NB4 (cell line): ENCODE measurements around the gene STARD13.

Experiments
- DNase-seq: peaks from one replicate; pipeline ENCODE4 v3.0.0; 2010; ENCODE audit warnings: low read depth
- H3K4me3 ChIP-seq: one replicate; pipeline ENCODE4 v1.5.1; 2011; ENCODE audit warnings: mild to moderate bottlenecking, low read depth, low read length, moderate library complexity
- MYC ChIP-seq: IDR thresholded peaks from 2 replicates; pipeline ENCODE4 v1.6.1; 2011; ENCODE audit warnings: low read depth, low read length
- POLR2A ChIP-seq: IDR thresholded peaks from 2 replicates; pipeline ENCODE4 v1.6.1; 2011; ENCODE audit warnings: mild to moderate bottlenecking; ENCODE audit not compliant: insufficient read length; ENCODE audit errors: extremely low read depth
- TF ChIP-seq, protein P1 (sequence below): IDR thresholded peaks from 2 replicates; pipeline ENCODE4 v1.6.1; 2011; ENCODE audit warnings: low read depth, low read length
- TF ChIP-seq, protein P2 (sequence below): IDR thresholded peaks from one replicate; pipeline ENCODE4 v1.5.1; 2012; ENCODE audit warnings: low read depth, low read length

The STARD13 gene

DNA sequence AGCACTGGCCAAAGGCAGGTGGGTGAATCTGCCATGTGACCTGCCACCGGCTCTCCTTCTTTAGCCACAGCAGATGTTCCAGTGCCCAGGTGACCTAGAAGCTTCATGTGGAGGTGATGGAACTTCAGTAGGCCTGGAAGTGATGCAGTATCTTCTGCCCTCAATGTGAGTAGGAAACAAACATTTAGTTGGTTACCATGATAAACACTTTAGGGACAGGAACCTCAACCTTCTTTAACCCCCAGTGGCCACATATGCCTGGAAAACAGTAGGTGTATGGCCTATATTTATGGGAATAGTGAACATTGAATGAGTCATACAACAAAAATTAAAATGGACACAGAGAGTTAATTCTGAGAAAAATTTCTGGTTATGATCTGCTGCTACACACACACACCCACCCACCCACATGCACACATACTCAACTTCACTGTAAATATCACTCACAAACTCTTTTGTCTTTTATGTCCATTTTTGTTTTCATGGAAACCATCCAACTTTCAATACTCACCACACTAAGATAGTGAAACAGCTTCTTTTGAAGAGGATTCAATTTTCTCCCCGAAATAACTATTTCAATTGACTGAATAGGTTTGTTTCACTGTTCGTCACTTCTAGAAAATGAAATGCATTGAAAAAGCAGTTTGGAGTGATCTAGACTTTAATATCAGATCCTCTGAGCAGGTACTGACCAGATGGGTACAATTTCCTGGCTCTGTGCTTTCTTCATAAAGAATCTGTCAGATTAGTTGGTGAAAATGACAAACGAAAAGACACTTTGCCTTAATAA, 97.3 kb downstream of the STARD13 start:
- TF ChIP-seq, protein P1, sequence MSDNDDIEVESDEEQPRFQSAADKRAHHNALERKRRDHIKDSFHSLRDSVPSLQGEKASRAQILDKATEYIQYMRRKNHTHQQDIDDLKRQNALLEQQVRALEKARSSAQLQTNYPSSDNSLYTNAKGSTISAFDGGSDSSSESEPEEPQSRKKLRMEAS: no peak
- TF ChIP-seq POLR2A (no peak), MYC (no peak)
- TF ChIP-seq, protein P2, sequence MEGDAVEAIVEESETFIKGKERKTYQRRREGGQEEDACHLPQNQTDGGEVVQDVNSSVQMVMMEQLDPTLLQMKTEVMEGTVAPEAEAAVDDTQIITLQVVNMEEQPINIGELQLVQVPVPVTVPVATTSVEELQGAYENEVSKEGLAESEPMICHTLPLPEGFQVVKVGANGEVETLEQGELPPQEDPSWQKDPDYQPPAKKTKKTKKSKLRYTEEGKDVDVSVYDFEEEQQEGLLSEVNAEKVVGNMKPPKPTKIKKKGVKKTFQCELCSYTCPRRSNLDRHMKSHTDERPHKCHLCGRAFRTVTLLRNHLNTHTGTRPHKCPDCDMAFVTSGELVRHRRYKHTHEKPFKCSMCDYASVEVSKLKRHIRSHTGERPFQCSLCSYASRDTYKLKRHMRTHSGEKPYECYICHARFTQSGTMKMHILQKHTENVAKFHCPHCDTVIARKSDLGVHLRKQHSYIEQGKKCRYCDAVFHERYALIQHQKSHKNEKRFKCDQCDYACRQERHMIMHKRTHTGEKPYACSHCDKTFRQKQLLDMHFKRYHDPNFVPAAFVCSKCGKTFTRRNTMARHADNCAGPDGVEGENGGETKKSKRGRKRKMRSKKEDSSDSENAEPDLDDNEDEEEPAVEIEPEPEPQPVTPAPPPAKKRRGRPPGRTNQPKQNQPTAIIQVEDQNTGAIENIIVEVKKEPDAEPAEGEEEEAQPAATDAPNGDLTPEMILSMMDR: no peak
- H3K4me3 ChIP-seq: no peak overlapping the region
- no peak for DNase-seq

DNA sequence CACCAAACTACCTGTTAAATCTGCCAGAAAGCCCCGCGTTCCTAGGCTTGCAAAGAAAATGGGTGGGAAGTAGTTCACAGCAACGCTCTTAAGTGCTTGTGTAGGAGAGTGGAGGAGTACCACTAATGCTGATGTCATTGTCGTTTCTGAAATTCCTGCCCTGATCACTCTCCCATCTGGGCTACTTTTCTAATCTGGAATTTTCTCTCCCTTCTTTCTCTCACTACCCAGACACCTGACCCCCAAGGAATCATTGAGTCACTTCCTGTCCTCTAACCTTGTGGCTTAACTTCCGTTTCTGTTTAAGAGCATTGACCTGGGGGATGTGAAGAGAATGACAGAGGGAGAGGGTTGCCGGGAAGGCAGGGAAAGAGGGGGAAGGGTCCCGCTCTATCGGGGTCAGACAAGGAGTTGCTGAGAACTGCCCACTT, 98.7 kb downstream of the STARD13 start:
- no peak overlapping the region for H3K4me3 ChIP-seq
- no peak for TF ChIP-seq MYC
- TF ChIP-seq, protein P1: no peak
- TF ChIP-seq POLR2A: no peak
- TF ChIP-seq, protein P2: no peak
- DNase-seq: peak; percentile 35

DNA sequence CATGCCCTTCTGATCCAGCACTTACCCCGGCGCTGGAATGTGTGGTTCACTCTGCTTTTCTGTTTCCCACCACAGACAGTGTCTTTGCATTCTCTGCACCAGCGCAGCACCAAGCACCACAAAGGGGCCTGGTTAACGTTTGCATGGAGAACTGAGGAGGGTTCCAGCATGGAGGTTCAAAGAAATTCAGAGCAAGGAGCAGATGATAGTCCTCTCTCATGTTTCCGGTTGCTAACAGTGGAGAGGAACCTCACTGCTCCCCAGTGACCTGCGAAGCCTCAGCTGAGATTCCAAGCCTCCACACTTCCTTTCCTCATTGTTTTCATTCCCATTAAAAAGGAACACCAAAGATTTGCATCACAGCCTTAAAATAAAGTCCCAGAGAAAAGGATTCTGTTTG, 99.7 kb downstream of the STARD13 start:
- TF ChIP-seq MYC: no peak
- no peak overlapping the region for H3K4me3 ChIP-seq
- no peak for DNase-seq

DNA sequence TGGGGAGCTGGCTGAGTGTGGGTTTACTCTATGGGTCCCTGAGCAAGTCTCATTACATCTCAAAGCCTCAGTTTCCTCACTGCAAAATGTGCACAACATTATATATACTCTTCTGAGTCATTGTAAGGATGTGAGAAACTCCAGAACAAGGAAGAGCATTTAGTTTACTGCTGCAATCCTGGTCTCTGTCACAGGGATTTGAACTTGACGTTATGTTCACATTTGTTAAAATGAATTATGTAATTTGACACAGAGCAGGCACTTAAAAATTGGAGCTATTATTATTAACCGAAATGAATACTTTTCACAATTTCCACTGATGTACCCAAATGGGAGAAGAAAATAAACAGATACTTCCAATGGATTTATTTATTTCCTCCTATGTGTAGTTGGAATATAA, 101.0 kb downstream of the STARD13 start:
- TF ChIP-seq, protein P1: no peak
- no peak for TF ChIP-seq POLR2A
- no peak for TF ChIP-seq MYC
- TF ChIP-seq, protein P2: no peak
- no peak overlapping the region for H3K4me3 ChIP-seq
- DNase-seq: no peak

DNA sequence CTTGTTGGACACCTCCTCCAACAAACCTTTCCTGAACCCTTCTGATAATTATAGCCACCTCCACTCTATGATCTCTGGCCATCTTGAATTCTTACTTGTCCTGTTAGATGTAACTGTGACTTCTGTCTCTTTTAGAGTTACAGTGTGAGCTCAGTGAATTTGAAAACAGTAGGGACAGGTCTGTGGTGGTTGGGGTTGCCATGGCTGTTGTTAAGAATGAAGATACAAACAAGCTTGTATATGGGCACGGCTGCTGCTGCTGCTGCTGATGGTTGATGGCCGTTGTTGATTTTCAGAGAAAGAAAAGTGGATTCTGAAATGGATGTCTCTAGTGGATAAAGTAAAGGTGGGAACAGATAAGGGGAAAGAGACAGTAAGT, 101.5 kb downstream of the STARD13 start:
- DNase-seq: no peak
- no peak overlapping the region for H3K4me3 ChIP-seq
- TF ChIP-seq POLR2A (no peak), MYC (no peak)
- TF ChIP-seq, protein P2: no peak
- TF ChIP-seq, protein P1: no peak

DNA sequence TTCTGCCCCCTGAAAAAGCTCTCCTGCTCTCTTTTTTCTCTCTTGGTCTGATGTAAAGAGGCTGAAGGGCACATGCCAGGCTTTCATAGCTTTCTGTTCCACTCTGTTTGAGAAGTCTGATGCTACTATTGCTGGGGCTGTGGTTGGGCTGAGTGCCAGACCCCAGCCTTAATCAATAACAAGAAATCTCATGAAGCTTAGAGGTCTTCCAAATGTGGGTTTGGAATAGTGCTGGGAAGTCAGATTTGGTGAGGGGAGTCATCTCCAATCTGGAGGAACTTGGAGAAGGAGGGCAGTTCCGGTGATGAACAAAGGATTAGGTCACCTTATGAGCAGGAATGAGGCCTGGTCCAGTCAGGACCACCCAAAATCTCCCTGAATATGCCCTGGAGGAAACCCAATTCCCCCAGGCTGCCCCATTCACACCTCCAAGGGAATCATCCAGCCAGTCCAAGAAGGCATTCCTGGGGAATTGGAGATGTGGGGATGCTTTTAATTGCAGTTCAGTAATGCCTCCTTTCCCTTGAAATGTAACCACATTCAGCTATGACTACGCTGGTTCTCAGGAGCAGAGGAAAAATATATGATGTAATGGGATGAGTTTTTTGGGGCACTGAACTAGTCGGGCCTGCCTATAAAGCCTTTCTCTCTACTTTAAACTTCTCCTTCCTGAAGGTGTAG, 102.0 kb downstream of the STARD13 start:
- DNase-seq: no peak
- H3K4me3 ChIP-seq: no peak overlapping the region
- TF ChIP-seq MYC: no peak
- TF ChIP-seq, protein P2: no peak
- TF ChIP-seq, protein P1: no peak
- no peak for TF ChIP-seq POLR2A
